ENCODE results near the gene OR2M5. TPM values are rescaled to one million over a fixed set of nuclear protein-coding genes. Genes with fewer than 3 reads are reported as not detected.

OR2M5 gene
- total RNA-seq, 2 donors from 2014 or later, result not detected

DNA sequence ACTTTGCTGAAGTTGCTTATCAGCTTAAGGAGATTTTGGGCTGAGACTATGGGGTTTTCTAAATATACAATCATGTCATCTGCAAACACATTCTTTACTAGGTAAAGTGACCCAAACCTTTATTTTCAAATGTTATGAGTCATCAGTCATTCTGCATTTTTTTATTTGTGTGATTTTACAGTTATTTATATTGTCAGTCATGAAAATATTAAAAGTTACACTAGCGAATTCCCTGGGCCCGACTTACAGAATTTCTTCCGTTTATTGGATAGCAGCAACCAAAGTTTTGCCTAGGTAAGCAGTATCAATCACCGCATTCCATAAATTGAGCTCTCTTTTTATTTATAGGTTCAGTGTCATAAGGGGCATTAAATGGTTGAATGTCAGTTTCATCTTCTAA, 13.8 kb downstream of the OR2M5 start:
- no peak overlapping the region for H3K27ac ChIP-seq
- no peaks in the 10 kb centered on the region for H3K4me1 ChIP-seq
- H3K9me3 ChIP-seq, result no peaks in the 10 kb centered on the region
- no peak overlapping the region for H3K4me3 ChIP-seq
- H3K27me3 ChIP-seq, result no peaks in the 10 kb centered on the region
- TF ChIP-seq CTCF (IDR thresholded peaks at IDR 0.05), result no peak
- DNase-seq (ENCODE audit: low spot score), result no peak
- H3K36me3 ChIP-seq, result no peaks in the 10 kb centered on the region

GRCh38 chr1:248164031-248164430, 19.1 kb downstream of the OR2M5 start:
- Histone ChIP-seq H3K36me3 (no peaks in the 10 kb centered on the region), H3K27me3 (no peaks in the 10 kb centered on the region), H3K27ac (no peak overlapping the region), H3K4me1 (no peaks in the 10 kb centered on the region), H3K4me3 (no peak overlapping the region), H3K9me3 (no peaks in the 10 kb centered on the region)
- no peak for DNase-seq (ENCODE audit: low spot score)
- no peak for TF ChIP-seq CTCF (IDR thresholded peaks at IDR 0.05)

- Histone ChIP-seq H3K9me3 (no peaks in the 10 kb centered on the region), H3K27ac (no peak overlapping the region), H3K4me3 (no peak overlapping the region), H3K36me3 (no peaks in the 10 kb centered on the region), H3K4me1 (no peaks in the 10 kb centered on the region), H3K27me3 (no peaks in the 10 kb centered on the region)
- DNase-seq (ENCODE audit: low spot score), result no peak
- no peak for TF ChIP-seq CTCF (IDR thresholded peaks at IDR 0.05)
These were observed 20.2 kb downstream of the OR2M5 start for GRCh38 chr1:248165186-248165585.

DNA sequence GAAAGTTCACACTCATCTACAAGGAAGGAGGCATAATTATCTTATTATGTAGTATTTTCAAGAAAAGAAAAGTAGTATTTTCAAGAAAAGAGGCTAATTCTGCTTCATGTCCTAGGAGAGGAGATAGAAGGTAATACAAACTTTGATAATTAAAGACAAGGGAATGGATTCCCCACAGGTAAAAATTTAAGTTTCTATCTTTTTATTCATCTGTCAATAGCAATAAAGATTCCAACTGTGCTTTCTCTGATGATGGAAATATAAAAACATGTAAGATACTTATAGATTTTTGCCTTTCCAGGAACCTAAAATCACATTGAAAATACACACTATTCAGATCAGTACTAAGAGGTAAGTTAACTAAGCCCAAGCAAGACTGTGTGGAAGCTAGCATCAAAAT, 29.6 kb downstream of the OR2M5 start, which contains the start of gene OR2M2:
OR2M2 (plus strand) TSS at position 301 of the 400 bp plus-strand sequence. CDS start 5,165 bp downstream, outside the sequence.
- no peaks in the 10 kb centered on the region for H3K9me3 ChIP-seq
- no peak within 1 kb of the TSS for H3K4me3 ChIP-seq
- no peaks in the 10 kb centered on the region for H3K4me1 ChIP-seq
- H3K27ac ChIP-seq, result no peak within 1 kb of the TSS
- no peaks in the 10 kb centered on the region for H3K27me3 ChIP-seq
- DNase-seq (ENCODE audit: low spot score), result no peak
- no peak for TF ChIP-seq CTCF (IDR thresholded peaks at IDR 0.05)
- H3K36me3 ChIP-seq, result no peaks in the 10 kb centered on the region

DNA sequence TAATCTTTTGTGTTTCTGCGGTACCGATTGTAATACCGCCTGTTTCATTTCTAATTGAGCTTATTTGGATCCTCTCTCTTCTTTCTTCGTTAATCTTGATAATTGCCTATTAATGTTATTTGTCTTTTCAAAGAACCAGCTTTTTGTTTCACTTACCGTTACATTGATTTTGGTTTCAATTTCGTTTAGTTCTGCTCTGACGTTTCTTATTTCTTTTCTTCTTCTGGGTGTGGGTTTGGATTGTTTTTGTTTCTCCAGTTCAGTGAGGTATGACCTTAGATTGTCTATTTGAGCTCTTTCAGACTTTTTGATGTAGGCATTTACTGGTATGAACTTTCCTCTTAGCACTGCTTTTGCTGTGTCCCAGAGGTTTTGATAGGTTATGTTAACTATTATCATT, 39.0 kb downstream of the OR2M5 start:
- Histone ChIP-seq H3K4me3 (no peak overlapping the region), H3K4me1 (no peaks in the 10 kb centered on the region), H3K27me3 (no peaks in the 10 kb centered on the region), H3K36me3 (no peaks in the 10 kb centered on the region), H3K9me3 (no peaks in the 10 kb centered on the region), H3K27ac (no peak overlapping the region)
- DNase-seq (ENCODE audit: low spot score), result no peak
- TF ChIP-seq CTCF (IDR thresholded peaks at IDR 0.05), result no peak

GRCh38 chr1:248187363-248187762, 42.4 kb downstream of the OR2M5 start:
- TF ChIP-seq CTCF (IDR thresholded peaks at IDR 0.05), result no peak
- no peaks in the 10 kb centered on the region for H3K36me3 ChIP-seq
- DNase-seq (ENCODE audit: low spot score), result no peak
- no peak overlapping the region for H3K27ac ChIP-seq
- H3K4me1 ChIP-seq, result no peaks in the 10 kb centered on the region
- H3K9me3 ChIP-seq, result no peaks in the 10 kb centered on the region
- H3K27me3 ChIP-seq, result no peaks in the 10 kb centered on the region
- H3K4me3 ChIP-seq, result no peak overlapping the region
